Nucleus accumbens (tissue), 56 donors: ENCODE results near the gene ENPP7.

ENCODE experiments used
- DNase-seq, 56 donors: peaks; one replicate each; lab custom pipeline; 2025; lab: John Stamatoyannopoulos, UW

The ENPP7 gene

GRCh38 chr17:79702034-79702433 is 28.7 kb upstream of the ENPP7 start:
- DNase-seq = no peak

- DNase-seq = no peak
Observed at GRCh38 chr17:79702550-79703236, 28.1 kb upstream of the ENPP7 start.

DNA sequence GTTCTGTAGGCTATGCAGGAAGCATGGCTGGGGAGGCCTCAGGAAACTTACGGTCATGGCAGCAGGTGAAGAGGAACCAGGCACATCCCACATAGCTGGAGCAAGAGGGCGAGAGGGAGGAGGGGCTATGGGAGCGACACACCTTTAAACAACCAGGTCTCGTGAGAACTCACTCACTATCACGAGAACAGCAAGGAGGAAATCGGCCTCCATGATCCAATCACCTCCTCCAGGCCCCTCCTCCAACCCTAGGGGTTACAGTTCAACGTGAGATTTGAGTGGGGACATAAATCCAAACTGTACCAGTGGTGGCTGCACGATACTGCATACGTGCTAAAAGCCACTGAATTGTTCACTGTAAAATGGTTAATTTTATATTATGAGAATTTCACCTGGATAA is 26.1 kb upstream of the ENPP7 start:
- DNase-seq = no peak

- DNase-seq = no peak
Observed at GRCh38 chr17:79705674-79706073, 25.1 kb upstream of the ENPP7 start.

- peak in 4 of 56 donors; percentile 5 to 36 (median 19) for DNase-seq
Observed at GRCh38 chr17:79706931-79707850, 23.6 kb upstream of the ENPP7 start.

- peak in 33 of 56 donors; percentile 7 to 75 (median 25) for DNase-seq
Observed at GRCh38 chr17:79707931-79708891, 22.5 kb upstream of the ENPP7 start.

DNA sequence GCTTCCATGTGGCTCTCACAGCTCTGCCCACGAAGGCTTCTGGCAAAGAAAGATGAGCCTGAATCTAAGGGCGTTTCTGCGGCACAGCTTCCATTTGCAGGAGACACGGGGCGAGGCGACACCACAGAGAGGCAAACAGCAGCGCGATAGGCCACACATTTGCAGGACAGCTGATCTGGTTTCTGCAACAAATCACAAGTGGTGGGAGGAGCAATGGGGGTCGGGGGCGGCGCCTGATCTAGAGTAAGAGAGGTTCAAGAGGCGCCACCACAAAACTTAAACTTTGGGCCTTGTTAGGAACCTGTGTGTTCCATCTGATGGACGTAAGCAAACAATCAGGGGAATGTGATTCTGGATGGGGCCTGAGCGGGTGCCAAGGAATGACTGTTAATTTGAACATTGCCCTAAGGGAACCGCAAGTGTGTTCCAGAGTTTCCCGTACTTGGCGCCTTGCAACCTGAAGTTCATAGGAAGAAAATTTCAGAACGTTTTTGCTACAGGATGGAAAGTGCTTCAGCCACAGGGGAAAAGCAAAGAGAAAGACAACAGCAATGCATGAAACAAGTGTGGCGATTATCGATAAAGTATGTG is 18.9 kb upstream of the ENPP7 start:
- DNase-seq = no peak

DNA sequence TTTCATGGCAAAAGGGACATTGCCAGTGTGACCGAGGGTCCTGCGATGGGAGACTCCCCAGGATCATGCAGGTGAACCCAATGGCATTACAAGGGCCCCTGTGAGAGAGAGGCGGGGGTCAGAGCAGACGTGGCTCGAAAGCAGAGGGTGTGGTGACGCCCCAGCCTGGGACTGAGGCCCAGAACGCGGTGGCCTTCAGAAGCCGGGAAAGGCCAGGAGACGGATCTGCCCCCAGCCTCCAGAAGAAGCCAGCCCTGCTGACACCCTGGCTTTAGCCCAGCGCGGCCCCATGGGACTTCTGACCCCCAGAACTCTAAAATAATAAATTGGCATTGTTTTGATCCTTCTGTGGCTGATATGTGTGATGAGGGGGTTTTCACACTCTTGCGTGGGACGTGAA is 17.4 kb upstream of the ENPP7 start:
- no peak for DNase-seq

DNA sequence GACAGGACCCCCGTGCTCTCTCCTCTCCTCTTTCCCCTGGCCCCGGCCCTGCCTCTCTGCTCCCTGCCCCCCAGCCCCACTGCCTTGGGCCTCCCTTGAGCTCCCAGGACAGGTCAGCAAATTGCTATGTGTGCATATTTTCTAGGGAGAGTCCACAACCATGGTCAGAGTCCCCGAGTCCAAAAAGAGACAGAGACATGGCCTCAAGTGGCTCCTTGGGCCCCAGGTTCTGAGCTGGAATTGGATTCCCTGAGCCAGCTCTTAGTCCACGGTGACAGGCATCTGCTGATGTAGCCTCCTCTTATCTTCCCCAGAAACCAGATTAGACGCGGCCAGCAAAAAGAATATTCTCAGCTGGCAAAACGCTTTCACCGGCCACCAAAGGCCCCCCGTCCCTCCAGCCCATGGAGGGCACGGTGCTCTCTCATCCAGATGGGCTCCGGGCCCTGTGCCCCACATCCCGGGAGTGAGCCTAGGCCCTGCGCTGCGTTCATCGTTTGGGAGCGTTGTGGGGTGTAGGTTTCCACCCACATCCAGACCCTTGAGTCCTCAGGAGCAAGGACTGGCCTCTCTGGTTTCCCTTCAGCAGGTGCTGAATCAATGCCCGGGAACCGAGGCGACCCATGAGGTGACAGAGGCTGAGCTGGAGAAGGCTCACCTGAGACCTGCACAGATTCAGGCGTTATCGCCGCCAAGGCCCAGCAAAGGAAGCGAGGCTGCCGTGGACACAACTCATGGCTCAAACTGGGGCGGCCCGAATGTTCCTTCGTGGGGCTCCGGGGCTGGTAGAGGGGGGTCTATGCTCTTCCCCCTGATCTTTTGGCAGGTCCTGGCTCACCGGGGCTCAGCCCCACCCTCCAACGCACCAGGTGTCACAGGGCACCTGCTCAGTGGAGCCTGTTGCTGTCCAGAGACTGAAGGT is 16.3 kb upstream of the ENPP7 start:
- no peak for DNase-seq

- no peak for DNase-seq
Observed at GRCh38 chr17:79715098-79715942, 15.4 kb upstream of the ENPP7 start.

- DNase-seq = no peak
Observed at GRCh38 chr17:79715943-79716797, 14.6 kb upstream of the ENPP7 start.

DNA sequence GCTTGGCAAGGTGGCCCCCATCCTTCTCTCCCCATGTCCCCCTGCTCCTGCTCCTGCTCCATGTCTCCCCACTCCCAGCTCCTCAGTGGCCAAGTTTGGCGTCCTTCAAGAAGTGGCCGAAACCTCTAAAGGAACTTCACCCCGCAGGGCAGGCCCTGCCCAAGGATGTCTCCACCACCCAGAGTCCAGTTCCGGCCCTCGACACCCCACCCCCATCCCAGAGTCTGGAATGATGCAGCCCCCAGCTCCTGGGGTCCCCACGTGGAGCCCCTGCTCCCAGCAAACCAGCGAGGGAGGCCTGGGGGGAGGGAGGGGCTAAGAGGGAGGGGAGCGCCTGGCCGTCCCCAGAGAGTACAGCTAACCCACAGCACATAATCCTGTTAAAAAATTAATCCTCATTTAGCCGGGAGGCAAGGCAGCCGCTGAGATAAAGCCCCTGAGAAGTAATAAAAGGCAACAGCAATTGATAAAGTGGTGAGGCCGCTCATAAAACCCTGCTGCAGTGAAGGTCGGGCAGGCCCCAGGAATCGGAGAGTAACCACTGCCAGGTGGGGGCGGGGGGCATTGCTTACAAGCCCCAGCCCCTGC is 9.9 kb upstream of the ENPP7 start:
- no peak for DNase-seq

DNA sequence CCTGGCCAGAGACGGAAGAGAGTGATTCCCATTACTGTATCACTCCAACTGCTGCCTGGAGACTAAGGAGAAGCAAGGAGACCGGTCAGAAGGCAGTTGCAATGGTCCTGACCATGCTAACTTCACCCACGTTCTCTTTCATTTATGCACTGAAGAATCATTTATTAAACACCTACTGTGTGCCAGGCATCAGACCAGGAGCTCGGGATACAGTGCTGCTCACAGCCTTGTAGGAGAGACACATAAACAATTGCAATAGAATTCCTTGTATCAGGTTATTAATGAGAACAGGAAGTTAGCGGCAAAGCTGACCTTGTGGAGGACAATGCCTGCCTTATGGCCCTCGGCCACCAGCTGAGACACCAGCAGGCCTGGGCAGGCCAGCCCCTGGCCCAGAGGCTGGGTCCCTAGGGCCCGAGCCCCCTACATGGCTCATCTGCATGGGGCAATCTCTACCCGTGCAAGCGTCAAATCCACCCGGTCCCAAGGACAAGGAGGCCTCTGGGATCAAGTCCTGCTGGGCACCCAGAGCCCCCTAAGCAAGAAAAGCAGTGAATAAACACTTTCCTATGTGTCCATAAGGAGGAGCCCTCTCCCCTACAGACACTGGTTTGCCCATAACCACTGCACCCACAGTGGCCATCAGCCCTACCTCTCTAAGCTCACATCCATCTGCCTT is 8.6 kb upstream of the ENPP7 start:
- no peak for DNase-seq

GRCh38 chr17:79722787-79723186 is 8.0 kb upstream of the ENPP7 start:
- DNase-seq = no peak

DNA sequence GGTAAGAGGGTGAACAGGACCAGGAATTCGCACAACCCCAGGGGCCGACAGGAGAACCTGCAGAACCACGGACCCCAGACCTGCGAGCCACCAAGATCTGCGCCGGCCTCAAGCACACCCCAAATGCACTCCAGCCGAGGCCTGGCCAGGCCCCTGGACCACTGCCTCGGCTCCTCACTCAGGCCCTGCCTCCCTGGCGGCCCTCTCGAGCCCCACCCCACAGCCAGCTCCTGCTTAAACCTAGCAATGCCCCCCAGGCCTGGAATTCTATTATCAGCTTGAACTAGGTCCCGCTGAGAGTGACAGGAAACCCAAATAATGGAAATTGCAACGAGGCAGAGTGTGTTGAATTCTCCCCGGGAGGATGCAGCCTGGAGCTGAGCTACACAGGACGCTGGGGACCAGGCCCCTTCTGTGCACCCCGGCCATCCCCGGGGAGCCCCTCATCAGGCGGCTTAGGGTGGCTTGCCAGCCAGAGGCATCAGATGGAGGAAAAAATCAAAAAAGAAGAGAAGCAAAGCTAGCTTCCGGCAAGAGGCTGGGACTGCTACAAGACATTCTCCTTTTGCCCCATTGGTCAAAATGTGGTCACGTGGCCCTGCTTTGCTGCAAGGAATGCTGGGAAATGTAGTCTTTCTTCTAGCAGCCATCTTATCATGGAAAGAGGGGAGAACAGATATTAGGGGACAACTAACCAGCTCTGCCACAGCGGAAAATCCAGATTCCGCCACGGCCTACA is 2.4 kb upstream of the ENPP7 start:
- DNase-seq = peak; percentile 44 to 96 (median 84)
